ENCODE data around the gene ADI1. TPM values are rescaled to one million over a fixed set of nuclear protein-coding genes. Genes with fewer than 3 reads are reported as not detected.

Gene ADI1
- total and polyA plus RNA-seq, 2 of the 8 experiments (the other 6 are each of a cell fraction or from before 2014, with no cell fraction given) = 12.2 to 40.2 TPM

- no peak for TF ChIP-seq CHD7 (IDR thresholded peaks at IDR 0.05; ENCODE audit: insufficient replicate concordance, low read length)
- no peak for TF ChIP-seq USF2 (IDR thresholded peaks at IDR 0.05; ENCODE audit: low read length)
- no peak for TF ChIP-seq CTCF (IDR thresholded peaks at IDR 0.05; ENCODE audit: control extremely low read depth in 1 of 3, insufficient read depth in 1 of 3, low read depth in 1 of 3, low read length in 3 of 3)
- no peak for TF ChIP-seq SUZ12 (IDR thresholded peaks at IDR 0.05; ENCODE audit: low read length)
- no peak for TF ChIP-seq SIX5 (IDR thresholded peaks at IDR 0.05; ENCODE audit: low read depth, low read length)
Measured at GRCh38 chr2:3480352-3481010, 38.9 kb downstream of the ADI1 start (continued).

Data from H1 (cell line).